ENCODE data around the gene MYH6. TPM values are rescaled to one million over a fixed set of nuclear protein-coding genes. Genes with fewer than 3 reads are reported as not detected.

MYH6 gene
- total and polyA plus RNA-seq, 2 donors (not counting 3 experiments of a cell fraction or from before 2014, with no cell fraction given) = not detected

GRCh38 chr14:23376482-23377197 lies 31.4 kb downstream of the MYH6 start, which contains the start of gene CMTM5:
Gene CMTM5 (plus strand): TSS chr14:23377046. CDS start chr14:23377252, 206 bp downstream.
- dilution Hi-C loops (cut with MboI; ENCODE audit: extremely low pct_ligation_motif_present, low sequenced_read_pairs) = no loop called here
- CTCF ChIA-PET = interaction anchor here (0.6 to 2.0 kb wide), 4 partner anchors 25 to 308 kb away, joined by 3 to 4 read pairs (median 4); no protein-coding TSS in a partner anchor

More at GRCh38 chr14:23376482-23377197, 31.4 kb downstream of the MYH6 start, which contains the start of gene CMTM5:
- H3K27ac ChIP-seq (ENCODE audit: insufficient read depth, low read depth, low read length) = no peak within 1 kb of the TSS
- peaks cover 0 to 3% of the 10 kb centered on the region in 2 experiments for H3K27me3 ChIP-seq (ENCODE audit: control insufficient read depth in 2 of 2, insufficient read depth in 2 of 2, low read length in 2 of 2)
- no peak within 1 kb of the TSS for H3K4me2 ChIP-seq (ENCODE audit: insufficient read depth, low read length)
- no peak within 1 kb of the TSS for H2AFZ ChIP-seq (ENCODE audit: low read depth, low read length)
- no peak for TF ChIP-seq POLR2AphosphoS5 (IDR thresholded peaks at IDR 0.05; ENCODE audit: insufficient read depth, low read depth, low read length)
- TF ChIP-seq CTCF (IDR thresholded peaks at IDR 0.05; ENCODE audit: extremely low read depth in 1 of 2, insufficient read depth in 1 of 2, low read depth in 1 of 2, low read length in 2 of 2) = no peak
- no peak for TF ChIP-seq EZH2 (IDR thresholded peaks at IDR 0.05; ENCODE audit: borderline replicate concordance, low read depth, low read length, severe bottlenecking)
- TF ChIP-seq POLR2A (IDR thresholded peaks at IDR 0.05; ENCODE audit: low read depth, low read length) = no peak
- TF ChIP-seq MYC (IDR thresholded peaks at IDR 0.05; ENCODE audit: low read depth, low read length) = no peak
- no peak for TF ChIP-seq FOS (IDR thresholded peaks at IDR 0.05; ENCODE audit: borderline replicate concordance, insufficient read depth, low read length)
- TF ChIP-seq JUN (IDR thresholded peaks at IDR 0.05; ENCODE audit: borderline replicate concordance, insufficient read depth, insufficient read length, low read depth) = no peak
- TF ChIP-seq GATA2 (IDR thresholded peaks at IDR 0.05; ENCODE audit: insufficient read depth, insufficient read length, low read depth, low read length) = no peak
- no peak for TF ChIP-seq MAX (IDR thresholded peaks at IDR 0.05; ENCODE audit: insufficient read depth, insufficient read length)
- H3K79me2 ChIP-seq (ENCODE audit: control insufficient read depth, insufficient read depth, low read length) = no peaks in the 10 kb centered on the region
- H3K9ac ChIP-seq (replicated peaks; ENCODE audit: extremely low read depth, insufficient read depth, low read length) = no peak within 1 kb of the TSS
- intact Hi-C loops (cut with micrococcal nuclease) = no loop called here
- H4K20me1 ChIP-seq (replicated peaks; ENCODE audit: control insufficient read depth, extremely low read depth, insufficient read depth, low read length) = no peaks in the 10 kb centered on the region
- no peaks in the 10 kb centered on the region for H3K9me3 ChIP-seq (replicated peaks; ENCODE audit: control insufficient read depth, insufficient read depth, low read length)
- no peak within 1 kb of the TSS for H3K4me3 ChIP-seq (replicated peaks in 1 of 3; ENCODE audit: insufficient read depth in 1 of 3, low read depth in 1 of 3, low read length in 3 of 3)
- no TSS peak for BruUV-seq (replicated peaks)
- no peaks in the 10 kb centered on the region for H3K9me1 ChIP-seq (replicated peaks; ENCODE audit: control insufficient read depth, extremely low read depth, insufficient read depth, low read length)
- FAIRE-seq (no peak), DNase-seq (ENCODE audit: low read depth, low spot score) (no peak)
- H3K36me3 ChIP-seq (ENCODE audit: control insufficient read depth in 2 of 2, extremely low read depth in 1 of 2, insufficient read depth in 2 of 2, low read length in 2 of 2) = no peaks in the 10 kb centered on the region
- H3K4me1 ChIP-seq (ENCODE audit: control insufficient read depth, extremely low read depth, insufficient read depth, low read length) = no peaks in the 10 kb centered on the region
- POLR2A ChIA-PET = no interaction called here

All from endothelial cell of umbilical vein (primary cell).